ENCODE results near the gene ZNF273. TPM values are rescaled to one million over a fixed set of nuclear protein-coding genes. Genes with fewer than 3 reads are reported as not detected.
"Not testable (repeated sequence)": the region's sequence is repeated elsewhere in the genome, so short reads cannot be mapped to it uniquely, and the experiment has no call there.

The ZNF273 gene
- total RNA-seq, 4 donors from 2014 or later: 2.7 to 8.3 (median 3.4) TPM

DNA sequence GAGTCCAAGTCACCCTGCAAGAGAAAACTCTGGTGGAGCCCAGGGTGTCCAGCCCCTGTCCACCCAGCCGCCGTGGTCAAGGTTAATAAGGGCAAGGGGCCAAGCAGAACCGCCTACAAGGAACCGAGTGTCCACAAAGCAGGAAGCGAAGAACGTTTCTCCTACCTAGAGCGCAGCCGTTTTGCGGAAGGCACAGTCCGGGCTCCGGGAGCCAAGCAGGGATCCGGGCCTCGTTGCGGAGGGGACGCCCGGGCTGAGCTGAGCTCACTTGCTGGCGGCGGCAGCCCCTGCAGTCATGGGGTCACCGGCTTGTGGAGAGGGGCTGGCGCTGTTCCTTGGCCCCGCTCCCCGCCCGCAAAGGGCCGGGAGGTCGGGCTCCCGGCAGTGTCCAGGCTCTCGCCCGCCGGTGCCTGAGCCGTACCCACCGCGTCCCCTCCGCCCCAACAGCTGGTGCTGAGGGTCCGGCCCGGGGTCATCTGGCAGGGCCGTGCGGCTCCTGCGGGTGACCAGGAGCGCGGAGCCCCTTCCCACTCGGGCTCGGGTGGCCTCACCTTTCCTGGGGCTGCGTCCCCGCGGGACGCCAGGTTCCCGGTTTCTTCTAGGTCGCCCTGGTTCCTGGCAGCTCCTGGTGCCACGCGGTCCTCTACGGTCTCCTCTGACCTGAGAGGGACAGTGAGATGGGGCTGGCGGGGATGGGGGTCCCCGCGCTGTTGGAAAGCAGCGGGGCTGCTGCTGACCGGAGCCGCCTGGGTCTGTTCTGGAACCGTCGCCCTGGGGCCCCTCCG lies 14.0 kb upstream of the ZNF273 start:
- DNase-seq (ENCODE audit: extremely low spot score): peak; percentile 77
- TF ChIP-seq EP300 (IDR thresholded peaks at IDR 0.05) (no peak), POLR2AphosphoS5 (IDR thresholded peaks at IDR 0.05) (no peak), POLR2A (IDR thresholded peaks at IDR 0.05; ENCODE audit: low read depth) (no peak)
- TF ChIP-seq, protein P1, sequence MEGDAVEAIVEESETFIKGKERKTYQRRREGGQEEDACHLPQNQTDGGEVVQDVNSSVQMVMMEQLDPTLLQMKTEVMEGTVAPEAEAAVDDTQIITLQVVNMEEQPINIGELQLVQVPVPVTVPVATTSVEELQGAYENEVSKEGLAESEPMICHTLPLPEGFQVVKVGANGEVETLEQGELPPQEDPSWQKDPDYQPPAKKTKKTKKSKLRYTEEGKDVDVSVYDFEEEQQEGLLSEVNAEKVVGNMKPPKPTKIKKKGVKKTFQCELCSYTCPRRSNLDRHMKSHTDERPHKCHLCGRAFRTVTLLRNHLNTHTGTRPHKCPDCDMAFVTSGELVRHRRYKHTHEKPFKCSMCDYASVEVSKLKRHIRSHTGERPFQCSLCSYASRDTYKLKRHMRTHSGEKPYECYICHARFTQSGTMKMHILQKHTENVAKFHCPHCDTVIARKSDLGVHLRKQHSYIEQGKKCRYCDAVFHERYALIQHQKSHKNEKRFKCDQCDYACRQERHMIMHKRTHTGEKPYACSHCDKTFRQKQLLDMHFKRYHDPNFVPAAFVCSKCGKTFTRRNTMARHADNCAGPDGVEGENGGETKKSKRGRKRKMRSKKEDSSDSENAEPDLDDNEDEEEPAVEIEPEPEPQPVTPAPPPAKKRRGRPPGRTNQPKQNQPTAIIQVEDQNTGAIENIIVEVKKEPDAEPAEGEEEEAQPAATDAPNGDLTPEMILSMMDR (IDR thresholded peaks at IDR 0.05): no peak
- Histone ChIP-seq H3K27me3 (no peaks in the 10 kb centered on the region), H3K27ac (replicated peaks in 1 of 4) (peak overlapping the region in 3 of 4 donors; percentile 16 to 30 (median 25)), H3K4me1 (peaks cover 19 to 56% (median 54%) of the 10 kb centered on the region in 4 donors), H3K4me3 (peak overlapping the region; percentile 55 to 67 (median 56)), H3K36me3 (no peaks in the 10 kb centered on the region), H3K9me3 (no peaks in the 10 kb centered on the region)
- WGBS: 7% methylated on average over 9 of the region's 60 CpGs
- intact Hi-C loops (cut with DNase I): loop anchor here (10.0 kb wide), 1 partner anchor 224 kb away; the partner anchor contains the start of gene ZNF107

DNA sequence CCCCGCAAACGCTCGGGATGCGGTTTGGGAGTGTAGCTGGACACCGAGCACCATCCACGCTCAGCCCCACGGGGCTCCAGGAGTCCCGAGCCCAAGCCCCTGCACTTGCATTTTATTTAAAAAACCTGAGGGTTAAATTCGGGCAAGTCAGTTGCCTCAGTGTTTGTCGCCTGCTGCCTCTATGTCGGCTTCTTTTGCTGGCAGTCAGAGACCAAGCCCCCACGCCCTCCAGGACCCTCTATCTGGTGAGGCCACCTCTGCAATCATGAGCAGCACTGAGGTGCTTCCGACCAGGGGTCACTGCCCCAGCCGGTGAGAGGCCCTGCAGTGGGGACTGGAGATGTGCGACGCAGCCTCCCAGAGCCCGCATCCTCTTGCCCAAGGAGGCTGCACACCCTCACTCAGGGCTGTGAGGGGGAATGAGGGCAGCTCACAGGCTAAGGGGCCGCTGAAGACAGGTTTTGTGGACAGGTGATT lies 13.3 kb upstream of the ZNF273 start:
- no peaks in the 10 kb centered on the region for H3K9me3 ChIP-seq
- no peak overlapping the region for H3K27ac ChIP-seq (replicated peaks in 1 of 4)
- peaks cover 19 to 55% (median 54%) of the 10 kb centered on the region in 4 donors for H3K4me1 ChIP-seq
- intact Hi-C loops (cut with DNase I): loop anchor here (10.0 kb wide), 1 partner anchor 225 kb away; the partner anchor contains the start of gene ZNF107
- WGBS: 71% methylated on average over 9 of the region's 18 CpGs
- TF ChIP-seq POLR2A (IDR thresholded peaks at IDR 0.05; ENCODE audit: low read depth): no peak
- no peak for TF ChIP-seq EP300 (IDR thresholded peaks at IDR 0.05)
- TF ChIP-seq, protein P1 (IDR thresholded peaks at IDR 0.05): no peak
- no peak for TF ChIP-seq POLR2AphosphoS5 (IDR thresholded peaks at IDR 0.05)
- no peaks in the 10 kb centered on the region for H3K27me3 ChIP-seq
- no peak for DNase-seq (ENCODE audit: extremely low spot score)
- H3K4me3 ChIP-seq: peak overlapping the region; percentile 55 to 67 (median 56)
- H3K36me3 ChIP-seq: no peaks in the 10 kb centered on the region

DNA sequence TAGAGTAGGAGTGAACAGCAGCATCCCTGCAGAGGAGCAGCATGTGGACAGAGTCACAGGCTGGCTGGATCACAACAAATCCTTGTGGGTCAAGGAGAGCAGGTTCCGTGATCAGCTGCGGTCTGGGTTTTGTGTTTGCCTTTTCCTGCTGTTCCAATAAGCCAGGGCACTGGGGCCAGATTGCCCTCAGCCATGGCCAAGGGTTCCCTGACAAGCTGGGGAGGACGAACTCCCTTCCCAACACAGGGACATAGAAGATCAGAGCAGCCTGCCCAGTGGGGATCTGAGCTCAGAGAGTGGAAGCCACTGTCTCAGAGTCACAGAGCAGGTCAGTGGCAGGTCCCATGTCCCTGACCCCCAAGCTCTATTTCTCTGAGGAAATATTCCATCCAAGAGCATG lies 12.8 kb upstream of the ZNF273 start:
- H3K27me3 ChIP-seq; H3K36me3 ChIP-seq; H3K9me3 ChIP-seq; H3K4me3 ChIP-seq; intact Hi-C loops (cut with DNase I): not testable (repeated sequence)
- Histone ChIP-seq H3K27ac (replicated peaks in 1 of 4) (peak overlapping the region in 1 of 4 donors; percentile 57), H3K4me1 (peaks cover 19 to 55% (median 54%) of the 10 kb centered on the region in 4 donors)
- peak; percentile 66 for DNase-seq (ENCODE audit: extremely low spot score)
- 78% methylated on average over 3 of the region's 3 CpGs for WGBS

DNA sequence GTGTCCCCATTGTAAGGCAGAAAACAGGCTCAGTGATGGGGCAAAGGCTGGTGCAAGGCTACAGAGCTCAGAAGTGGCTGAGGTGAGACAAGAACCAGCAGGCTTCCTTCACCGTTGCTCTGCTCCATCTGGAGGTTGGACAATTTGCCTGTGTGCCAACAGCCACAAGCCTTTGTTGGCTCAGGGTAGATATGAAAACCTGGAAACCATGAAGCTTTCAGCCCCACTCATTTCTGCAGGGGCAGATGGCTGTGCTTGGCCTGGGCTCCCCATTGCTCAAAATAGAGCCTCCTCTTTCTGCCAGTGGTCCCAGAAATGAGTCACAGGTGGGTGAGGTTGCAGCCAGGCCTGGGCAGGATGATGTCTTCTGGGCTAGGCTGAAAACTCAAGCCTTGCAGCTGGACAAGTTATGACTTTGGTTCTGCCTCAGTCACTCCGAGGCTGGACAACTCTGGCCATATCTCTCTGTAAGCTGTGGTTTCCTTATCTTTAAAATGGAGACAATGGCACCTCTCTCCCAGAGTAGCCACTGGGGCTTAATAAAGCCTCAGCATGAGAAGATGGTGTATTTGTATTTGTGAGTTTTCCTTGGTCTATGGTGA lies 12.2 kb upstream of the ZNF273 start:
- intact Hi-C loops (cut with DNase I): no loop called here
- Histone ChIP-seq H3K4me1 (peaks cover 19 to 55% (median 54%) of the 10 kb centered on the region in 4 donors), H3K27ac (replicated peaks in 1 of 4) (peak overlapping the region in 2 of 4 donors; percentile 44 to 57), H3K9me3 (no peaks in the 10 kb centered on the region), H3K27me3 (no peaks in the 10 kb centered on the region), H3K4me3 (no peak overlapping the region), H3K36me3 (no peaks in the 10 kb centered on the region)
- DNase-seq (ENCODE audit: extremely low spot score): peak; percentile 75
- 46% methylated on average over 2 of the region's 2 CpGs for WGBS
- TF ChIP-seq, protein P1 (IDR thresholded peaks at IDR 0.05): no peak
- no peak for TF ChIP-seq POLR2A (IDR thresholded peaks at IDR 0.05; ENCODE audit: low read depth)
- TF ChIP-seq EP300 (IDR thresholded peaks at IDR 0.05): no peak
- TF ChIP-seq POLR2AphosphoS5 (IDR thresholded peaks at IDR 0.05): no peak

DNA sequence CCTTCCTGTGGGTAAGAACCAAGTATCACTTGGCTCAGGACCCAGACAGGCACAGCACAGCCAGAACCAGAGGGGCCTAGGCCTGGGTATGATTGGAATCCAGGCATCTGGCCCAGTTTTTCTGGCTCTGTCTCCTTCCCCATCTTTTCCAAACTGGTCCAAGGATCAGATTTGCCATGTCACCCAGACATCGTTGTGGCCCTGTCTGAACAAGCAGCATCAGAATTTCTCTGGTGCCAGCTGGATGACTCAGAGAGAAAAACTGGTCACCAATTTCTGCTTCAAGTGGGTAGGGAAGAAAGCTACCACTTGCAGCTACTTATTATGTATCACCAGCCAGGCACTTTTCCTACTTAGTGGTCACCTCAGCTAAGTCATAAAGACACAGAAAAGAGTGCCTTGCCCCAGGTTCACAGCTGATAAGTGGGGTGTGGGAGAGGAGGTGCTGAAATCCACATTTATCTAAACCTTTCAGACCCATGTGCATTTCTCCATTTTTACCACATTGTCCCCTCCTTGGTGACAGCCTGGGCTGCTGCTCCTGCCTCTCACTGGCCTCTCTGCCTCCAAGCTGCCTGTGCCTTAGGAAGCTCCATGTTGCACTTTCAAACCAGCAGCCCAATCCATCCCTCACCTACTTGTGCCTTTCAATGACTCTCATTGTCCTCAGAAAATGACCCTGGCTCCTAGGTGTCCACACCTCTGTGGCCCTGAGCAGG lies 11.6 kb upstream of the ZNF273 start:
- H3K27me3 ChIP-seq; H3K4me3 ChIP-seq; H3K36me3 ChIP-seq; H3K9me3 ChIP-seq; intact Hi-C loops (cut with DNase I): not testable (repeated sequence)
- DNase-seq (ENCODE audit: extremely low spot score): peak; percentile 75
- 40% methylated on average over 1 of the region's 1 CpG for WGBS
- peaks cover 19 to 55% (median 54%) of the 10 kb centered on the region in 4 donors for H3K4me1 ChIP-seq
- peak overlapping the region; percentile 34 to 57 (median 48) for H3K27ac ChIP-seq (replicated peaks in 1 of 4)
